Activated CD4-positive, alpha-beta T cell treated with anti-CD3 and anti-CD28 coated beads for 48 hours (primary cell): ENCODE data around the gene APBB2.

Experiments used
- DNase-seq: peaks from one replicate; pipeline ENCODE4 v3.0.0-alpha.2; 2020

APBB2 gene

GRCh38 chr4:40881096-40881495 lies 333.2 kb downstream of the APBB2 start:
- no peak for DNase-seq

GRCh38 chr4:40878548-40879055 lies 335.7 kb downstream of the APBB2 start:
- DNase-seq, result no peak

DNA sequence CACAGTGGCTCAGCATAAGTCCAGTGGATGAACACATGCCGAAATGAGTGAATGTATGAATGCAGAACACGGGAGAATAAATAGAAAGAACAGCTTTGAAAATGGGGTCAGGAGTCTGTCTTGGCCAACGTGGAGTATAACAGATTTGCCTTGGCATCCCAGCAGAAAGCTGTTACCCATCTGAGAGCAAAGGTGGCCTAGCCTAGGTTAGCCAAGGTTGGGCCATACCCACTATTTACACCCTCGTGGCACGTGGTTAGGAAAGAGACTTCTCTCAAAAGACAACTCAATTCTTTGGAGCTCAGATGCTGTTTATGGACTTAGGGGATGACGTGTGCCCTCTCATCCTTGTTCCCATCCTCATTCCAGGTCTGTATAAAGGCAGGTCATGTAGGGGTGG lies 337.3 kb downstream of the APBB2 start:
- no peak for DNase-seq

- no peak for DNase-seq
Observed at GRCh38 chr4:40875507-40876150, 338.7 kb downstream of the APBB2 start.

DNA sequence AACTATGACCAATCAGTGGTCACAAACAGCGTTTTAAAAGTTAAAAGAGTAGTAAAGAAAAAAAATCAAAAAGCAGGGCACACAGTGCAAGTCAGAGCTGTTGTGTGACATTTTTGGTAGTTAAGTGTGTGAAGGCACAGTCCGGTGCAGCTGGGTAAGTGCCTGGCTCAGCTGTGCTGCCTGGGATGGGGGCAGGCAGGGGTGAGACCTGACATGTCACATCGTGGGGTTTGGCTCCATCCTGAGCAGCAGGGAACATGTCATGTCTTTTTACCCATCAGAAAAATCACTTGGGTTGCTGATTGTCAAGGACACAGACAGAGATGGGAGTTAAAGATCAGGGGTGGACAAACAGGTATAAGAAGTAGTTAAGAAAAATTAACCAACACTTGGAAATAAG lies 339.4 kb downstream of the APBB2 start:
- no peak for DNase-seq

DNA sequence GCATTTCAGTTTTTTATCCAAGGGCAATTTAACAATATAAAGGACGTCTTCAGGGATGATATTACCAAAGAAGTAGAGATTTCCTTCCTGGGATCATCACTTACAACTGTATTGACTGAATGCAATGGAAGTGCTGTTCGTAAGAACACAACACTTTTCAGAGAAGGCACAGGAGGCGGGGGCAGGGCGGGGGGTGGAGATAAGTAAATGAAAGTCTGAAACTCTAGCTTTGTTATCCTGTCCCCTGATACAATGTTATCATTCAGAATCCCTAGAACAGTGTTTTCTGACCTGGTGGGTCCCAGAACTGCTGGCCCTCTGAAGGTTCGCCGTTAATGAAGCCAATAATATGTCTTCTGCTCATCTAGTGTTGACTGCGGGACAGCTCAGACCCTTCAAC lies 340.0 kb downstream of the APBB2 start:
- no peak for DNase-seq

- no peak for DNase-seq
Observed at GRCh38 chr4:40871695-40872250, 342.6 kb downstream of the APBB2 start.

GRCh38 chr4:40870150-40870549 lies 344.2 kb downstream of the APBB2 start:
- no peak for DNase-seq

DNA sequence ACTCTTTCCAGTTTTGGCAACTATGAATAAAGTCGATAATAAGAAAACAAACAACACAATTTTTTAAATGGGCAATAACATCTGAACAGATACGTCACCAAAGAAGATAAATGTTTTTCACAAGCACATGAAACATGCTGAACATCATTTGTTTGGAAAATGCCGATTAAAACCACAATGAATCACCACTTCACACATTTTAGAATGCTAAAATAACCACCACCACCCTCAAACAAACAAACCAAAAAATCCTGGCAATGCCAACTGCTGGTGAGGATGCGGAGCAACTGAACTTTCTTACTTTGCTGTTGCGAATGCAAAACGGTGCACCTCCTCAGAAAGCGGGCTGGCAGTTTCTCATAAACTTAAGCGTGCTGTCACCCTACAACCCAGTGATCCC lies 348.6 kb downstream of the APBB2 start:
- no peak for DNase-seq

DNA sequence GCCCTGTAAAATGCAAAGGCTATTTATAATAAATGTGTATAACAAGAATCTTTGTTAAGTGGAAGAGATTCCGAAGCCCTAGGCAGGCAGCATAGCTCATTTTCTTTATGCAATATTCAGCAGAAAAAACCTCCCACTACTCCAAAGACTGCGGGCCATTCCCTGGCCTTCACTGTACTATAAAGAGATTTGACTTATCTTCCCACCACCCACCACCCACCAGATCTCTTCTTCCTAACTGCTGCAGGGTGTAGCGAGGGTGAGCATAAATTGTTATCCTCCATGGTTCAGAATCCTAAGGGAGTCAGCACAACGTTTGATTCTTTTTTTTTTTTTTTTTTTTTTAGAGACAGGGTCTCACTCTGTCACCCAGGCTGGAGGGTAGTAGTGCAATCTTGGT lies 349.8 kb downstream of the APBB2 start:
- DNase-seq, result no peak

- DNase-seq, result no peak
Observed at GRCh38 chr4:40858962-40859361, 355.4 kb downstream of the APBB2 start.

DNA sequence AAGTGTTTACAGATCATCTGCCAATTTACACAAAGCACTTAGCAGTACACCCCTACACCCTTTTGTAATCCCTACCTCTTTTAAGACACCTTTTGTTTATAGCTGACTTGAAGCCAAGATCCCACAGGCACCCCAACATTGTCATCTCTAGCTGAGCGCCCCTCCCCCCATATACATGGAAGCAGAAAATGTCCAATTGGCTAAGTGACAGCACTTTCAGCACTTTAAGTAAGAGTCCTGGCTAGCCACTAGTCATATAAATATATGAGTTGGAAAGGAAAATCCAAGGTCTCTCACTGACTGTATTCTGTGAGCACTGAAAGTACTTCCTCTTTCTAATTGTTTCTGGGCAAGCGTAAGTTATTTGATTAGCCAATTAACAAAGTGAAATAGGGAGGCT lies 356.4 kb downstream of the APBB2 start:
- DNase-seq, result no peak

DNA sequence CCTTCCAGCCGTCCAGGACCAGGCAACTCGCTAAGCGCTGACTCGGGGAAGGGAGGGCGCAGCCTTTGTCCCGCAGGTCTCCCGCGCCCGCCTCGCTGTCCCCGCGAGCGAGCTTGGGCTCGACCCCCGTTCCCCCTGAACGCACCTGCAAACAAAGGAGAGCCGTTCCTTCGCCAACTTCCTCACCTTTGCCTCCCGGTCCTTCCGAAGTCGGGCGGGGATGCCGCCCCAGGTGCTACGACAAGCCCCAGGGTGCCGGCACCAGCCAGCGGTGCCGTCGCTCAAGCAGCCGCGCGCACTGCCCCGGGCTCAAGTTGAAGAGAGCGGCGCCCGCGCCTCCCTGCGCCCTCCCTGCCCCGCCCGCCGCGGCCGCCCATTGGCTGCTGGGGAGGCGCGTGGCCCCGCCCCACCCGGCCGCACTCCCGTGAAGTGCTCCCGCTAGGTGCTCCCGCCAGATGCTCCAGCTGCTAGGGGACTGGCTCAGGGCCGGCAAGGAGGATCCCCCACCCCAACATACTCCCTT lies 357.4 kb downstream of the APBB2 start:
- DNase-seq, result peak; percentile 76

DNA sequence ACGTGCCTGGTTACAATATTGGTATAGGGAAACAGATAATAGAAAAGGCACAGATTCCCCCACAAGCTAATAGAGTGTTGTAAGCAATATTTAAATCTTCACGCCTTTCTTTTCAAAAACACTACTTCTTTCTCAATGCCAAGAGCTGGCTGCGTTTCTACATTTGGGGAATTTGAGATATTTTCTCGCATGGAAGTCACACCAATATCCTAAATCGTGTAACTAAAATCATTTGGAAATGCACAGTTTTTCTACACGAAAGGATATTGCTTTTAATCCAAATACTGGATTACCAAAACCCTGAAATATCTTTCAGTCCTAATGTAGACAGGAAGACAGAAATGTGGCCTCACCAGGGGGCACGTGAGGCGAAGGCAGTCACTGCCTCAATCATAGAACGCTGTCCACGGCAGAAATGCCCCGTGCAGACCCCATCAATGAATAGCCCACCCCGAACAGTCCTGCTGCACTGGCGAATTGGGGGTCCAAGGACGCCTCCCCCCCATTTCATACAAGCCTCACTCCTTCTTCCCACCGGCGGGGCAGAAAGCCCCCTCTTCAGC lies 358.0 kb downstream of the APBB2 start:
- DNase-seq, result no peak

DNA sequence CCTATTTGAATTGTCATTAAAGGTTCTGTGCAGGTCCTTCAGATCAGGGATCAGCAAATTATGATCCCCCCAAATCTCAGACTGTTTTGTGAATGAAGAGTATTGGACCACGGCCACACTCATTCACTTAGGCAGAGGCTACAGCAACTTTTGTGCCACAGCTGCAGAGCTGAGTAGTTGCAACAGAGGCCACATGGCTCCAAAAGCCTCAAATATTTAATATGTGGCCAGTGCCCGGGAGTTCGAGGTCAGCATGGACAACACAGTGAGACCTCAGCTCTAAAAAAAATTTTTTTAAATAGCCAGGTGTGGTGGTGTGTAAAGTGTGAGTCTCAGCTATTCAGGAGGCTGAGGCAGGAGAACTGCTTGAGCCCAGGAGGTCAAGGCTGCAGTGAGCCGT lies 363.8 kb downstream of the APBB2 start:
- no peak for DNase-seq

- DNase-seq, result no peak
Observed at GRCh38 chr4:40848940-40849339, 365.4 kb downstream of the APBB2 start.

DNA sequence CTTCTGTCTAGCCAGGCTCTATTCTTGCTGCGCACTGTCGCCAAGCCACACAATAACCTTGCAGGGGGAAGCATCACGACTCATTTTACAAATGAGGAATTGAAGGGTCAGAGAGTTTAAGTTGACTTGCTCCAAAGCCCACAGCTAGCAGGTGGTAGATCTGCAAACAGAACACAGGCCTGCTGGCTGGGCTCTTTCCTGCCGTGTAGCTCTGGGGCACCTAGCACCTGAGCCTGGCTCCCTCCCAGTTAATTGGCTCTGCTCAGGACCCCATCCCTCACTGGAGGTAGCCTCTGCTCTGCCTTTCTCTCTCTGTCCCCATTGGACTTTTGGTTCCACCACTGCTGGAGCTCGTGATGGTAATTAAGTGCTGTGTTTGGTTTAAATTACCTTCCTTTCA lies 366.1 kb downstream of the APBB2 start:
- DNase-seq, result no peak

- DNase-seq, result no peak
Observed at GRCh38 chr4:40846532-40846931, 367.8 kb downstream of the APBB2 start.

DNA sequence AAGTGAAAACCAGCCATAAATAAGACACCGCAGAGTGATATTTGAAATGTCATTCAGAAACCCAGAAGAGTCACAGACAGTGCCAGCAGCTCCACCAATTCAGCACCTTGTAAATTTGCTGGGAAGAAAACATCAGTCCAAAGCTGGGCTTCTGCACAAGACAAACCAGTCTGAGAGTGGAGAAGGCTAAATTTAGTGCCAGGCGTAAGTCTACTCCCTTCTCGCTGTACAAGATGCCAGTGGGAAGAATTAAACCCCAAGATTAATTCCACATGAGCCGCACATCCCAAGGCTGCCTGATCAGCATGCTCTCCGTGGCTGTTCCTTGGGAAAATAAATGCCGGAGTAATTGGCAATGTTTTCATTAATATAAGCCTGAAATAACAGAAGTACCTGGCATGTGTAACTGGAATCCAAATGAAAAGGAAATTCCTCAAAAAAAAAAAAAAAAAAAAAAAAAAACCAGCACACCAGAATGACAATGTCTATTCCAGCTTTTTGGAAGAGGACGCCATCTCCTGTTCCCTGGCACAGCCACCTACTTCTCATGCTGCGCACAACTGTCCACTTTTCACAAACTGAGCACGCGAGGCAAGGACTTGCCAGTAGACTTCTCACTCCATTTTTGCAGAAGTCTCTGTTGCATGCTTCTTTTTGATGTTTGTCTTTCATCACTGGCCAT lies 369.0 kb downstream of the APBB2 start:
- DNase-seq, result no peak

- no peak for DNase-seq
Observed at GRCh38 chr4:40844261-40844660, 370.1 kb downstream of the APBB2 start.

GRCh38 chr4:40843696-40844095 lies 370.6 kb downstream of the APBB2 start:
- DNase-seq, result peak; percentile 41

GRCh38 chr4:40842725-40843423 lies 371.5 kb downstream of the APBB2 start:
- DNase-seq, result no peak

- DNase-seq, result no peak
Observed at GRCh38 chr4:40842318-40842717, 372.0 kb downstream of the APBB2 start.
